Activated CD4-positive, alpha-beta T cell treated with anti-CD3 and anti-CD28 coated beads, Interleukin-2, amount 50 U/mL, for 1 hour (primary cell): ENCODE measurements around the gene GRB7.
"Not testable (repeated sequence)": the region's sequence is repeated elsewhere in the genome, so short reads cannot be mapped to it uniquely, and the experiment has no call there.

Source experiments
- DNase-seq: peaks from one replicate; pipeline ENCODE4 v3.0.0-alpha.2; 2020

GRB7 gene

GRCh38 chr17:39709998-39710964, 27.5 kb upstream of the GRB7 start:
- DNase-seq = no peak

- not testable (repeated sequence) for DNase-seq
Measured at GRCh38 chr17:39711071-39711470, 26.7 kb upstream of the GRB7 start.

- no peak for DNase-seq
Measured at GRCh38 chr17:39711851-39712250, 25.9 kb upstream of the GRB7 start.

- no peak for DNase-seq
Measured at GRCh38 chr17:39714234-39714633, 23.5 kb upstream of the GRB7 start.

GRCh38 chr17:39715375-39716072, 22.2 kb upstream of the GRB7 start:
- no peak for DNase-seq

- no peak for DNase-seq
Measured at GRCh38 chr17:39716073-39716818, 21.5 kb upstream of the GRB7 start.

- no peak for DNase-seq
Measured at GRCh38 chr17:39716879-39717536, 20.7 kb upstream of the GRB7 start.

- DNase-seq = no peak
Measured at GRCh38 chr17:39717660-39718059, 20.1 kb upstream of the GRB7 start.

- DNase-seq = no peak
Measured at GRCh38 chr17:39719563-39720355, 18.0 kb upstream of the GRB7 start.

- DNase-seq = no peak
Measured at GRCh38 chr17:39722104-39722503, 15.6 kb upstream of the GRB7 start.

- DNase-seq = no peak
Measured at GRCh38 chr17:39722965-39723848, 14.5 kb upstream of the GRB7 start.

- no peak for DNase-seq
Measured at GRCh38 chr17:39724731-39725130, 13.0 kb upstream of the GRB7 start.

GRCh38 chr17:39725923-39726322, 11.8 kb upstream of the GRB7 start:
- not testable (repeated sequence) for DNase-seq

- no peak for DNase-seq
Measured at GRCh38 chr17:39726617-39727016, 11.1 kb upstream of the GRB7 start.

GRCh38 chr17:39727556-39727955, 10.2 kb upstream of the GRB7 start:
- DNase-seq = no peak

- DNase-seq = no peak
Measured at GRCh38 chr17:39729280-39729851, 8.4 kb upstream of the GRB7 start.

GRCh38 chr17:39730095-39730921, 7.4 kb upstream of the GRB7 start, which contains the start of gene MIEN1:
MIEN1 (minus strand) TSS chr17:39730532; CDS start chr17:39730495, 37 bp downstream.
- DNase-seq = peak; percentile 95

- DNase-seq = no peak
Measured at GRCh38 chr17:39732586-39732985, 5.2 kb upstream of the GRB7 start.

- no peak for DNase-seq
Measured at GRCh38 chr17:39735882-39736281, 1.9 kb upstream of the GRB7 start.
